Liver (tissue), 9 donors: ENCODE measurements around the gene CHM. TPM values are rescaled to one million over a fixed set of nuclear protein-coding genes. Genes with fewer than 3 reads are reported as not detected.

Source experiments
- DNase-seq: peaks from one replicate; pipeline ENCODE4 v3.0.0-alpha.2; 2017; ENCODE audit warnings: low spot score
- H3K27ac ChIP-seq, 2 donors: one replicate each; pipeline ENCODE4 v1.7.0; 2013; ENCODE audit warnings: inconsistent platforms in 2 of 2, low read length in 2 of 2, control low read depth in 1 of 2, low read depth in 1 of 2, mild to moderate bottlenecking in 1 of 2
- H3K27me3 ChIP-seq, 4 donors: one replicate each; pipeline versions ENCODE4 v1.6.1 to v1.7.0; 2013; ENCODE audit warnings: low read length in 3 of 4, inconsistent platforms in 1 of 4, mild to moderate bottlenecking in 1 of 4, moderate library complexity in 1 of 4; ENCODE audit not compliant: control insufficient read depth in 4 of 4, insufficient read depth in 4 of 4
- H3K36me3 ChIP-seq, 4 donors: one replicate each; pipeline versions ENCODE4 v1.6.1 to v1.7.0; 2013; ENCODE audit warnings: low read length in 3 of 4, mild to moderate bottlenecking in 3 of 4, low read depth in 1 of 4, moderate library complexity in 1 of 4; ENCODE audit not compliant: control insufficient read depth in 4 of 4, insufficient read depth in 3 of 4
- H3K4me1 ChIP-seq, 4 donors: one replicate each; pipeline versions ENCODE4 v1.6.1 to v1.7.0; 2013; ENCODE audit warnings: low read length in 3 of 4, mild to moderate bottlenecking in 3 of 4, moderate library complexity in 1 of 4; ENCODE audit not compliant: control insufficient read depth in 4 of 4, insufficient read depth in 4 of 4
- H3K4me3 ChIP-seq, 3 donors: one replicate each; pipeline versions ENCODE4 v1.6.1 to v1.7.0; 2013; ENCODE audit warnings: low read length in 3 of 3, control low read depth in 1 of 3, low read depth in 1 of 3, mild to moderate bottlenecking in 1 of 3
- H3K9ac ChIP-seq, 2 donors: one replicate each; pipeline ENCODE4 v1.7.0; 2013; ENCODE audit warnings: low read length in 2 of 2, mild to moderate bottlenecking in 2 of 2, moderate library complexity in 2 of 2, control low read depth in 1 of 2, low read depth in 1 of 2
- H3K9me3 ChIP-seq, 4 donors: one replicate each; pipeline versions ENCODE4 v1.6.1 to v1.7.0; 2013; ENCODE audit warnings: low read length in 3 of 4; ENCODE audit not compliant: control insufficient read depth in 4 of 4
- ATF3 ChIP-seq: IDR thresholded peaks from 2 replicates; pipeline ENCODE4 v1.6.1; 2016; ENCODE audit warnings: antibody characterized with exemption
- CTCF ChIP-seq: fragments of 150-350 bp; IDR thresholded peaks from 2 replicates; pipeline ENCODE4 v1.5.1; 2017; ENCODE audit warnings: improper control_type of control experiment, low read depth, low read length; ENCODE audit not compliant: missing input control
- EGR1 ChIP-seq, 2 donors: IDR thresholded peaks; 2 replicates each; pipeline ENCODE4 v1.6.1; 2016 to 2018; ENCODE audit warnings: antibody characterized with exemption in 2 of 2, low read depth in 2 of 2
- FOXA1 ChIP-seq: IDR thresholded peaks from 2 replicates; pipeline ENCODE4 v1.6.1; 2016; ENCODE audit warnings: antibody characterized with exemption
- FOXA2 ChIP-seq: IDR thresholded peaks from 2 replicates; pipeline ENCODE4 v1.6.1; 2016; ENCODE audit warnings: antibody characterized with exemption
- GABPA ChIP-seq, 2 donors: IDR thresholded peaks in 1 of 2; conservative IDR thresholded peaks in 1 of 2; 2 replicates each; pipeline ENCODE4 v1.6.1; 2016; ENCODE audit warnings: antibody characterized with exemption in 2 of 2, mild to moderate bottlenecking in 1 of 2, moderate library complexity in 1 of 2
- HNF4A ChIP-seq, 2 donors: conservative IDR thresholded peaks; 2 replicates each; pipeline ENCODE4 v1.6.1; 2016; ENCODE audit warnings: antibody characterized with exemption in 2 of 2, mild to moderate bottlenecking in 2 of 2
- HNF4G ChIP-seq: IDR thresholded peaks from 2 replicates; pipeline ENCODE4 v1.6.1; 2016; ENCODE audit warnings: antibody characterized with exemption
- JUND ChIP-seq, 2 donors: IDR thresholded peaks; 2 replicates each; pipeline ENCODE4 v1.6.1; 2016; ENCODE audit warnings: antibody characterized with exemption in 2 of 2
- MAX ChIP-seq: IDR thresholded peaks from 2 replicates; pipeline ENCODE4 v1.6.1; 2016; ENCODE audit warnings: antibody characterized with exemption
- NR2F2 ChIP-seq: IDR thresholded peaks from 2 replicates; pipeline ENCODE4 v1.6.1; 2016; ENCODE audit warnings: antibody characterized with exemption
- RAD21 ChIP-seq, 2 donors: IDR thresholded peaks; 2 replicates each; pipeline ENCODE4 v1.6.1; 2016; ENCODE audit warnings: antibody characterized with exemption in 2 of 2, mild to moderate bottlenecking in 2 of 2
- REST ChIP-seq: IDR thresholded peaks from 2 replicates; pipeline ENCODE4 v1.6.1; 2016; ENCODE audit warnings: antibody characterized with exemption, mild to moderate bottlenecking
- RXRA ChIP-seq, 2 donors: IDR thresholded peaks; 2 replicates each; pipeline ENCODE4 v1.6.1; 2017 to 2018; ENCODE audit warnings: antibody characterized with exemption in 2 of 2, mild to moderate bottlenecking in 1 of 2
- SP1 ChIP-seq: IDR thresholded peaks from 2 replicates; pipeline ENCODE4 v1.6.1; 2018; ENCODE audit warnings: antibody characterized with exemption, mild to moderate bottlenecking
- TAF1 ChIP-seq: conservative IDR thresholded peaks from 2 replicates; pipeline ENCODE4 v1.6.1; 2016; ENCODE audit warnings: antibody characterized with exemption, mild to moderate bottlenecking
- YY1 ChIP-seq: IDR thresholded peaks from 2 replicates; pipeline ENCODE4 v1.6.1; 2016; ENCODE audit warnings: antibody characterized with exemption, mild to moderate bottlenecking
- ZBTB33 ChIP-seq: IDR thresholded peaks from 2 replicates; pipeline ENCODE4 v1.6.1; 2016; ENCODE audit warnings: antibody characterized with exemption
- WGBS: extraction: QIAGEN DNeasy Blood & Tissue Kit; methylation state at CpG from one replicate; pipeline ENCODE4 v1.1.7; 2013; 5-methylcytosine and 5-hydroxymethylcytosine counted together
- polyA plus RNA-seq, 2 donors: library from polyadenylated mRNA; stranded (reverse) in 1 of 2; unstranded in 1 of 2; fragments of 200-250 nt in 1 of 2; fragments of >200 nt in 1 of 2; fragmentation: Nextera tagmentation in 1 of 2; extraction: Ambion mirVana in 1 of 2; gene quantifications; one replicate each; pipeline versions ENCODE4 v1.2.1 to v1.2.3, GENCODE V29; 2013 to 2015
- total RNA-seq, 2 donors: library from RNA; depleted of rRNA; stranded (reverse); fragments of >200 nt; gene quantifications; one replicate each; pipeline ENCODE4 v1.2.3, GENCODE V29; 2014
- donor health status: healthy.
- donor health status: healthy.
- donor health status: healthy.
- donor health status: healthy.
- donor health status: healthy.

Gene CHM
- total and polyA plus RNA-seq, 4 donors = 5.1 to 8.1 (median 6.4) TPM

GRCh38 chrX:85995641-85996040 is 51.7 kb downstream of the CHM start:
- H3K9me3 ChIP-seq = no peaks in the 10 kb centered on the region
- TF ChIP-seq GABPA (IDR thresholded peaks at IDR 0.05 in 1 of 2, conservative IDR thresholded peaks at IDR 0.05 in 1 of 2) (no peak), JUND (IDR thresholded peaks at IDR 0.05) (no peak)
- H3K27ac ChIP-seq = no peak overlapping the region
- no peaks in the 10 kb centered on the region for H3K36me3 ChIP-seq
- no peak overlapping the region for H3K4me3 ChIP-seq
- H3K27me3 ChIP-seq = no peaks in the 10 kb centered on the region
- DNase-seq = no peak
- WGBS = 96% methylated on average over 1 of the region's 1 CpG
- H3K4me1 ChIP-seq = no peaks in the 10 kb centered on the region
- H3K9ac ChIP-seq = no peak overlapping the region

GRCh38 chrX:85994797-85995196 is 52.6 kb downstream of the CHM start:
- Histone ChIP-seq H3K36me3 (no peaks in the 10 kb centered on the region), H3K4me1 (no peaks in the 10 kb centered on the region), H3K27ac (no peak overlapping the region), H3K4me3 (no peak overlapping the region), H3K9me3 (no peaks in the 10 kb centered on the region), H3K9ac (no peak overlapping the region), H3K27me3 (no peaks in the 10 kb centered on the region)
- TF ChIP-seq REST (no peak), ZBTB33 (no peak), MAX (no peak), CTCF (no peak), SP1 (no peak), TAF1 (no peak), YY1 (no peak), HNF4G (no peak), NR2F2 (no peak), FOXA2 (no peak), HNF4A (conservative IDR thresholded peaks at IDR 0.05) (no peak), RAD21 (IDR thresholded peaks at IDR 0.05) (no peak), JUND (IDR thresholded peaks at IDR 0.05) (no peak), EGR1 (IDR thresholded peaks at IDR 0.05; ENCODE audit: low read depth in 2 of 2) (no peak), FOXA1 (no peak), RXRA (IDR thresholded peaks at IDR 0.05) (no peak), ATF3 (no peak), GABPA (IDR thresholded peaks at IDR 0.05 in 1 of 2, conservative IDR thresholded peaks at IDR 0.05 in 1 of 2) (no peak)
- WGBS = 73% methylated on average over 1 of the region's 1 CpG
- no peak for DNase-seq
